ENCODE measurements around the gene RPGR. TPM values are rescaled to one million over a fixed set of nuclear protein-coding genes. Genes with fewer than 3 reads are reported as not detected.

The RPGR gene
- 9.4 and 17.3 TPM in 2 replicates for total RNA-seq

GRCh38 chrX:38327007-38327774 is at the start of gene RPGR:
Gene RPGR (minus strand): TSS chrX:38327509. CDS start chrX:38327367, 142 bp downstream.

GRCh38 chrX:38352362-38352761 is 25.1 kb upstream of the RPGR start, which contains the start of gene OTC:
Gene OTC (plus strand): TSS chrX:38352604. CDS start chrX:38352697, 93 bp downstream.

GRCh38 chrX:38220415-38221390 is 106.6 kb downstream of the RPGR start, which contains the start of gene SRPX:
Gene SRPX (minus strand): TSS chrX:38220871. CDS start chrX:38220792, 79 bp downstream.

Small RNA genes within 50 kb of the gene (small RNA-seq; reads per million reads assigned to genes)
- not detected for gene RF00322

Other genes starting within 250 kb of the RPGR start
- gene SRPX, start 106.6 kb downstream of the RPGR start, total RNA-seq, result 239 and 388 TPM in 2 replicates
- gene OTC, start 25.1 kb upstream of the RPGR start, total RNA-seq, result not detected in 2 replicates
- 0.37 TPM in 1 of 2 replicates, not detected in the other for gene TSPAN7, start 234.0 kb upstream of the RPGR start, total RNA-seq

Data from subcutaneous preadipocyte (primary cell).